ENCODE data around the gene AKTIP. TPM values are rescaled to one million over a fixed set of nuclear protein-coding genes. Genes with fewer than 3 reads are reported as not detected.

AKTIP gene
- total RNA-seq, 4 donors from 2014 or later = 45.0 to 53.7 (median 48.8) TPM

- Histone ChIP-seq H3K27ac (no peak overlapping the region), H3K36me3 (no peaks in the 10 kb centered on the region), H3K27me3 (no peaks in the 10 kb centered on the region), H3K4me3 (no peak overlapping the region), H3K9me3 (no peaks in the 10 kb centered on the region), H3K4me1 (no peaks in the 10 kb centered on the region)
- intact Hi-C loops (cut with DNase I; ENCODE audit: low total_unique reads) = no loop called here
- DNase-seq = no peak
- TF ChIP-seq CTCF (IDR thresholded peaks at IDR 0.05) = no peak
- no peak for TF ChIP-seq POLR2A (IDR thresholded peaks at IDR 0.05)
Measured at GRCh38 chr16:53478965-53479364, 24.0 kb downstream of the AKTIP start.

GRCh38 chr16:53476867-53477266 is 26.1 kb downstream of the AKTIP start:
- Histone ChIP-seq H3K9me3 (no peaks in the 10 kb centered on the region), H3K4me1 (no peaks in the 10 kb centered on the region), H3K27me3 (no peaks in the 10 kb centered on the region), H3K27ac (no peak overlapping the region), H3K36me3 (no peaks in the 10 kb centered on the region), H3K4me3 (no peak overlapping the region)
- intact Hi-C loops (cut with DNase I; ENCODE audit: low total_unique reads) = no loop called here
- DNase-seq = no peak
- no peak for TF ChIP-seq POLR2A (IDR thresholded peaks at IDR 0.05)
- TF ChIP-seq CTCF (IDR thresholded peaks at IDR 0.05) = no peak

GRCh38 chr16:53465606-53466280 is 37.3 kb downstream of the AKTIP start:
- Histone ChIP-seq H3K27ac (no peak overlapping the region), H3K9me3 (no peaks in the 10 kb centered on the region), H3K4me3 (no peak overlapping the region), H3K36me3 (no peaks in the 10 kb centered on the region), H3K27me3 (no peaks in the 10 kb centered on the region), H3K4me1 (no peaks in the 10 kb centered on the region)
- TF ChIP-seq CTCF (IDR thresholded peaks at IDR 0.05) (no peak), POLR2A (IDR thresholded peaks at IDR 0.05) (no peak)
- DNase-seq = no peak
- intact Hi-C loops (cut with DNase I; ENCODE audit: low total_unique reads) = no loop called here

- no peak overlapping the region for H3K4me3 ChIP-seq
- no peak for DNase-seq
- TF ChIP-seq CTCF (IDR thresholded peaks at IDR 0.05) (no peak), POLR2A (IDR thresholded peaks at IDR 0.05) (no peak)
- no peak overlapping the region for H3K27ac ChIP-seq
- H3K4me1 ChIP-seq = no peaks in the 10 kb centered on the region
- H3K9me3 ChIP-seq = no peaks in the 10 kb centered on the region
- intact Hi-C loops (cut with DNase I; ENCODE audit: low total_unique reads) = no loop called here
- H3K27me3 ChIP-seq = no peaks in the 10 kb centered on the region
- H3K36me3 ChIP-seq = no peaks in the 10 kb centered on the region
Measured at GRCh38 chr16:53458635-53459034, 44.4 kb downstream of the AKTIP start.

GRCh38 chr16:53457670-53458069 is 45.3 kb downstream of the AKTIP start:
- intact Hi-C loops (cut with DNase I; ENCODE audit: low total_unique reads) = no loop called here
- Histone ChIP-seq H3K4me3 (no peak overlapping the region), H3K27ac (no peak overlapping the region), H3K27me3 (no peaks in the 10 kb centered on the region), H3K36me3 (no peaks in the 10 kb centered on the region), H3K4me1 (no peaks in the 10 kb centered on the region), H3K9me3 (no peaks in the 10 kb centered on the region)
- no peak for DNase-seq
- TF ChIP-seq POLR2A (IDR thresholded peaks at IDR 0.05) (no peak), CTCF (IDR thresholded peaks at IDR 0.05) (no peak)
